Subcutaneous abdominal adipose tissue (tissue), 5 donors: ENCODE data around the gene NID2.

Experiments used
- H3K27ac ChIP-seq: one replicate; pipeline ENCODE4 v1.7.0; 2013; ENCODE audit warnings: low read depth, mild to moderate bottlenecking, inconsistent platforms, low read length, moderate library complexity
- H3K27me3 ChIP-seq, 5 donors: one replicate each; pipeline ENCODE4 v1.7.0; 2013; ENCODE audit warnings: low read length in 5 of 5, inconsistent platforms in 1 of 5; ENCODE audit not compliant: control insufficient read depth in 5 of 5, insufficient read depth in 4 of 5
- H3K36me3 ChIP-seq, 5 donors: one replicate each; pipeline ENCODE4 v1.7.0; 2013; ENCODE audit warnings: low read length in 5 of 5; ENCODE audit not compliant: control insufficient read depth in 5 of 5, insufficient read depth in 5 of 5
- H3K4me1 ChIP-seq, 5 donors: one replicate each; pipeline ENCODE4 v1.7.0; 2013; ENCODE audit warnings: low read length in 5 of 5, mild to moderate bottlenecking in 3 of 5, moderate library complexity in 1 of 5; ENCODE audit not compliant: control insufficient read depth in 5 of 5, insufficient read depth in 5 of 5
- H3K4me3 ChIP-seq, 5 donors: one replicate each; pipeline ENCODE4 v1.7.0; 2013; ENCODE audit warnings: low read length in 5 of 5, low read depth in 1 of 5
- H3K9ac ChIP-seq, 5 donors: one replicate each; pipeline ENCODE4 v1.7.0; 2013; ENCODE audit warnings: low read length in 5 of 5, mild to moderate bottlenecking in 4 of 5, moderate library complexity in 3 of 5
- H3K9me3 ChIP-seq, 5 donors: one replicate each; pipeline ENCODE4 v1.7.0; 2013; ENCODE audit warnings: low read length in 5 of 5; ENCODE audit not compliant: control insufficient read depth in 5 of 5
- donor health status: healthy.
- donor health status: healthy.
- donor health status: healthy.
- donor health status: healthy.
- donor health status: healthy.

NID2 gene

DNA sequence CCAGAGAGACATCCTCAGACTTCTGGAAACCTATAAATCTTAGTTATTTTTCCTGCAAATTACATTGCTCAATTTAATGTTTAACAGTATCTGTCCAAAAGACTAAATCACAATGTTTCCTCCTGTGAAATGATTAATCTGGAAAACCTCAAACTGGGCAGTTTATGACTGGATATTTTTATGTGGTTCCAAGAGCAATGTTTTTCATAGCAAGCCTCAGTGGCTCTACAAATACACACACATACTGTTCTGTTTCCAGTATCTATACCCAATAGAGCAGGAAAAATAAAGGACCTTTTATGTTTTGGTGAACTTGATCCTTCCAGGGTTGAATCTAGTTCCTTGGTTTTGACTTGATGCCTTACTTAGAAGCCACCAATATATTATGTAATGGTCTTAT is 9.2 kb downstream of the NID2 start:
- no peaks in the 10 kb centered on the region for H3K27me3 ChIP-seq
- H3K36me3 ChIP-seq, result peaks cover 0 to 11% (median 3%) of the 10 kb centered on the region in 5 donors
- H3K4me3 ChIP-seq, result peak overlapping the region in 1 of 5 donors; percentile 17
- H3K9ac ChIP-seq, result peak overlapping the region in 1 of 5 donors; percentile 49
- peak overlapping the region; percentile 64 for H3K27ac ChIP-seq
- no peaks in the 10 kb centered on the region for H3K9me3 ChIP-seq
- peaks cover 10 to 41% (median 33%) of the 10 kb centered on the region in 5 donors for H3K4me1 ChIP-seq

DNA sequence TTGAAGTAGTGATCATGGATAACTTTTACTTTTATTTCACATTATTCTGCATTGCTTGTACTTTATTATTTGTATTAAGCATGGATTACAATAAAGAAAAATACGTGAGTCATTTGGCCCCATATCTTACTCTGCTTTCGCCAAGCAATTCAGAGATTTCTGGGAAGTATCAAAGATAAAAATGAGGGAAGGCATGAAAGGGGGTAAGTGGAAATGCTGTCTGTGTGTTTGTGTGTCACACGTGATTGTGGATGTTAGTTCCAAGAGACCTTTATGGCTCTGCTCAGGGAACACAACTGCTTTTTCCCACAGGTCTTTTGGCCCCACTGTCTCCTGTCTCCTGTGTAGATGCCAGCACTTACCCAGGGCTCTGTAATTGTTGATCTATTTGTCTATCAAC is 10.5 kb downstream of the NID2 start:
- Histone ChIP-seq H3K27ac (no peak overlapping the region), H3K36me3 (peaks cover 0 to 13% (median 6%) of the 10 kb centered on the region in 5 donors), H3K4me3 (no peak overlapping the region), H3K9ac (no peak overlapping the region), H3K9me3 (no peaks in the 10 kb centered on the region), H3K4me1 (peaks cover 14 to 47% (median 41%) of the 10 kb centered on the region in 5 donors), H3K27me3 (no peaks in the 10 kb centered on the region)

DNA sequence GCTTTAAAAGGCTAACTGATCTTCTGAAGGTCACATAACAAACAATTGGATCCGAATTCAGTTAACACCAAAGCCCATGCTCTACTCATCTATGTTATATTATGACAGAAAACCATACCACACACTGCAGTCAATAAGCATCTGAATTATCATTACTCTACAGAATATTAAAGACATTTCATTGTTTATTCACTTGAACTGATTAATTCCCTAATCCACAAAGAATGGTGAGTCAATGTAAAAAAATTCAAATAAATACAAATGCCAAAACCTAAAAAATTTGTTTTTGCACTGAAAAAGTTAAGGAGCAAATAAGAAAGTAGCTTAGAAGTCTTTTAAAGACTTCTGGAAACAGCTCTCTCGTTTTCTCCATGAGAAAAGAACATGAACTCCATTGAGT is 13.7 kb downstream of the NID2 start:
- Histone ChIP-seq H3K27me3 (no peaks in the 10 kb centered on the region), H3K9me3 (no peaks in the 10 kb centered on the region), H3K27ac (peak overlapping the region; percentile 26), H3K9ac (no peak overlapping the region), H3K4me3 (no peak overlapping the region), H3K4me1 (peaks cover 17 to 53% (median 45%) of the 10 kb centered on the region in 5 donors), H3K36me3 (peaks cover 0 to 14% (median 7%) of the 10 kb centered on the region in 5 donors)

DNA sequence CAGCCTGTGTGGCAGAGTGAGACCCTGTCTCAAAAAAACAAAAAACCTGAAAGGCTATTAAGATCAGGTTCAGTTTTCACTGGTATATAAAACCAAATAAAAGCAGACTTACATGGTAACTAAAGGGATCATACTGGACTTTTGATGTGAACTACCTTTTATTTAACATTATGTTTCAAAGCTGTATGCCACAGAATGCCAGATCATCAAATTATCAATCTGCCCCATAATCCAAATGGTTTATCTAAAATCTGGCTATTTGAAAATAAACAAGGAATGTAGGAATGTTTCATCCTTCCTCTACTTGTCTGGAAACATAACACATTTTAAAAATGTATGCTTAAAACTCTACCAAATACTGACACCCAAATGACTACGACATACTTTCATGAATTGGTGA is 14.2 kb downstream of the NID2 start:
- Histone ChIP-seq H3K4me1 (peaks cover 14 to 53% (median 46%) of the 10 kb centered on the region in 5 donors), H3K27me3 (no peaks in the 10 kb centered on the region), H3K9ac (no peak overlapping the region), H3K4me3 (no peak overlapping the region), H3K36me3 (peaks cover 0 to 12% (median 7%) of the 10 kb centered on the region in 5 donors), H3K27ac (no peak overlapping the region), H3K9me3 (no peaks in the 10 kb centered on the region)

DNA sequence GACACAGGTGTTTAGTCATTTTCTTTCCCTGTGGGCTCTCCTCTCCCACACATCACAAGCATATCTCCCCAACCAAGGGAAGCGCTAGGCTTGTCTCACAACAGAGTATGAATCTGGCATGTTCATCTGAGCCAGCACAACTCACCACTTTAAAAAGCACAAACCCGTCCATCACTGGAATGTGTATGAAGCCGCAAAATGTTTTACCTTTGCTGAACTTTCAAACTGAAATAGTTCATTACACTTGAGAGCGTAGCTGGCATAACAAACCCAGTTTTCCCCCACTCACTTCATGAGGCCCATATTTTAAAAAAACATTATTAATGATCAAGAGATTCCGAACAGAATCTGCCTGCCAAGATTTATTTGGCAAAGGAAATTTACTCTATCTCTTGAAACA is 15.8 kb downstream of the NID2 start:
- H3K27me3 ChIP-seq, result no peaks in the 10 kb centered on the region
- peaks cover 18 to 68% (median 61%) of the 10 kb centered on the region in 5 donors for H3K4me1 ChIP-seq
- H3K36me3 ChIP-seq, result peaks cover 0 to 6% (median 4%) of the 10 kb centered on the region in 5 donors
- no peaks in the 10 kb centered on the region for H3K9me3 ChIP-seq
- peak overlapping the region in 2 of 5 donors; percentile 4 to 12 for H3K4me3 ChIP-seq
- H3K27ac ChIP-seq, result peak overlapping the region; percentile 64
- H3K9ac ChIP-seq, result no peak overlapping the region

DNA sequence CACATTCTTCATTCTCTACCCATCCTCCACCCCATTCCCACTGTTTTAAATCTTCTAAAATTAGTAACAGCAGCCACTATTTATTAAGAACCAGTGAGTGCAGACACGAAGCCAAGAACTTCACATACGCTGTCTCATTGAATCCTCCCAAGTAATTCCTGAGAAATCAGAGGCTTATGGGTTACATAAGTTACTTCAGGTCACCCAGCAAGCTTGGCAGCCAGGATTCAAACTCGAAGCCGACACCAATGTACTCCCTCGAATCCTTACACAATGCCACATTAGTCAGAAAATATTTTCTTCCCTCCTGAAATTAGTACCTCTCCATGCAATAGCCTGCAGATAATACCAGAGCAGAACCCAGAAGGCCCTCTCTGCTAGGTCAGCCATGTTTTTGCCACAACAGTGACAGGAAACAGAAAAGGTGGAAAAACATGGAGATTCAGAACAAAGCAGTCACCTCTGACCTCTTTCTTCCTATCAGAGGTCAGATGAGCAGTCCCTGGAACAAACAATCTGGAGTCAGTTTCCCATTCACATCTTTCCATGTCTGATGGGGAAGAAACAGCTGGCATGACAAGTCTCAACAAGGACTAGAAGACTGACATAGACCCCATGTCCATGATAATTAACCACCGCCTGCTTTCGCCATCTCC is 16.4 kb downstream of the NID2 start:
- H3K27me3 ChIP-seq, result no peaks in the 10 kb centered on the region
- H3K9ac ChIP-seq, result peak overlapping the region in 2 of 5 donors; percentile 6 to 16
- peaks cover 18 to 70% (median 65%) of the 10 kb centered on the region in 5 donors for H3K4me1 ChIP-seq
- H3K36me3 ChIP-seq, result peaks cover 0 to 7% (median 6%) of the 10 kb centered on the region in 5 donors
- peak overlapping the region; percentile 64 for H3K27ac ChIP-seq
- H3K4me3 ChIP-seq, result peak overlapping the region in 3 of 5 donors; percentile 4 to 12 (median 12)
- no peaks in the 10 kb centered on the region for H3K9me3 ChIP-seq

DNA sequence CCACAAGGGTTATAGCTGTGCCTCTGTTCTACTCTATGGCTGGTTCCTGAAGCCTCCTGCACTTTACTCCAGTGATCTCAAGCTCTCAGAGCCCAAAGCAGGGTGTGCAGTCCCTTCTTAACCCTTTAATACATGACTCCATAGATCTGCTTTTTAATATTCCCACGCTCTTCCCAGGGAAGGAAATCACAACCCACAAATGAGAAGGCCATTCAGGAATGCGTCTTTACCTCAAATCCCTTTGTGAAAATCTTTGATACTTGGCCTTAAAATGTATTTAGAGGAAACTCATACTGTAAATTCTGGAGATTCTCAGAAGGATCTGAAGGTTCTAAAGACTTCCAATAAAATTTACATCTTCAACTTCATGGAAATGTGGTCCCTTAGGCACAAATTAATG is 17.0 kb downstream of the NID2 start:
- H3K27ac ChIP-seq, result peak overlapping the region; percentile 64
- H3K27me3 ChIP-seq, result no peaks in the 10 kb centered on the region
- peak overlapping the region in 2 of 5 donors; percentile 6 to 17 for H3K9ac ChIP-seq
- no peaks in the 10 kb centered on the region for H3K9me3 ChIP-seq
- H3K36me3 ChIP-seq, result peaks cover 0 to 12% (median 9%) of the 10 kb centered on the region in 5 donors
- peaks cover 18 to 75% (median 65%) of the 10 kb centered on the region in 5 donors for H3K4me1 ChIP-seq
- peak overlapping the region in 2 of 5 donors; percentile 10 to 12 for H3K4me3 ChIP-seq

DNA sequence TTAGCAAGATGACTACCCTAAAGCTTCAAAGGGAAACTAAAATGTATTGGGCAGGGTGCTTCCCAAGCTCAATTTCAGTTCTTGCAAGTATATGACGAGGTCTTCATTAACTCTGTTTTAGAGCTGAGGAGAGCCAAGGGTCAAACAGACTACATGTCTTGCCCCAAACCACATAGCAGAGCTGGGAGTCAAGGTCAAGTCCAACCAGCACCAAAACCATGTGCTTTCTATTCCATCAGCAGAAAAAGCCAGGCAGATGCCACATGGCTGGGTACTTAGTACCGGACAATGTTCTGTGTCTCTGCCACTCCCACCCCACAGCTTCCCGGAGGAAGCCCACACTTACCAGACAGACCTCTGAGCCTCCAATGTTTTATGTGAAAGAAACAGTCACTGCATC is 17.6 kb downstream of the NID2 start:
- Histone ChIP-seq H3K36me3 (peaks cover 0 to 12% (median 9%) of the 10 kb centered on the region in 5 donors), H3K4me1 (peaks cover 18 to 81% (median 70%) of the 10 kb centered on the region in 5 donors), H3K9ac (no peak overlapping the region), H3K4me3 (peak overlapping the region in 2 of 5 donors; percentile 10 to 12), H3K27me3 (peaks cover 0 to 2% (median 0%) of the 10 kb centered on the region in 5 donors), H3K9me3 (no peaks in the 10 kb centered on the region), H3K27ac (peak overlapping the region; percentile 64)

DNA sequence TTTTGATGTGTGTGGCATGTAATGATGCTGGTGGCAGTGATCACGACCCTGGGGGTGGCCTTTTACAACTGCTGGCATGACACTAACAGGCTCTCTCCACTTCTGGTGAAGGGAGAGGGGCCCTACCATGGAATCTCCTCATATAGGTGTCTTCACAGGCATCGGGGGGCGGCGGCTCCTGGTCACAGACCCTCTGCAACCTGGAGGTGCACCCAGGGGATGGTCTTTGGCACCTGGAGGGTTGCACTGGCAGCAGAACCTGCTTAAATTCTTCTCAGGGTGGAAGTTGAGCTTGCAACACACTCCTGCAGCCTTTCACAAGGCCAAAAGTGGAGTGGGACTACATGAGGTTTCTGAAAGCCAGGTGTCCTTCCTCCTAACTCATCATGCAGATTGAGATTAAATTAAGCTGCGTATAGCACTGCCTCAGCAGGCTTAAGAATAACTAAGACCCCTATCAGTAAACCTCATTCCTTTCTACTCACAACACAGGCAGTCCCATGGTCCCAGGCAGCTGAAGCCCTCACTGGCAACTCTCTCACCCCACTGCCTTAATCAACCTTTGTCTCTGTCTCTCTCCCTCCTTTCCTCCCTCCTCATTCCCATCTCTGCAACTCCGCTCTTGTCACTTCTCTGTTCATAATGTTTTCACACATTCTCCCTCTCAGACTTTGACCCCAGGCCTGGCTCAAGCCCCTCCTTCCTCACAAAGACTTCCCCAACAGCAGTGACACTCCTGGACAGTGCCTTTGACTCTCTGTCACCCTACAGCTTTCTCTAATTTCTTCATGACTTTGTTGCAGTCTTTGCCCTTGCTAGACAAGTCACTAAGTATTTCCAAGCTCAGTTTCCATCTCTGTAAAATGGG is 18.9 kb downstream of the NID2 start:
- Histone ChIP-seq H3K9ac (no peak overlapping the region), H3K27ac (peak overlapping the region; percentile 64), H3K4me1 (peaks cover 21 to 87% (median 73%) of the 10 kb centered on the region in 5 donors), H3K4me3 (no peak overlapping the region), H3K9me3 (no peaks in the 10 kb centered on the region), H3K27me3 (peaks cover 0 to 2% (median 0%) of the 10 kb centered on the region in 5 donors), H3K36me3 (peaks cover 0 to 12% (median 9%) of the 10 kb centered on the region in 5 donors)
